ENCODE data around the gene SEC14L2. TPM values are rescaled to one million over a fixed set of nuclear protein-coding genes. Genes with fewer than 3 reads are reported as not detected.

The SEC14L2 gene
- polyA plus RNA-seq, 2 of the 4 experiments (the other 2 are of a cell fraction), result 12.8 to 15.2 TPM

- no peak for TF ChIP-seq REST (IDR thresholded peaks at IDR 0.05)
These were observed 23.9 kb upstream of the SEC14L2 start (continued) for GRCh38 chr22:30372915-30373314.

GRCh38 chr22:30373331-30374325 lies 23.2 kb upstream of the SEC14L2 start:
- no peak for FAIRE-seq
- Histone ChIP-seq H3K4me2 (no peak overlapping the region), H3K27ac (no peak overlapping the region), H3K9me3 (no peaks in the 10 kb centered on the region), H3K4me3 (no peak overlapping the region), H3K4me1 (no peaks in the 10 kb centered on the region)
- WGBS (ENCODE audit: missing lambda C conversion rate), result 91% methylated on average over 19 of the region's 33 CpGs
- ATAC-seq, result peak; percentile 5 to 20; a peak in 2 of 6 replicates
- POLR2A ChIA-PET, result no interaction called here
- TF ChIP-seq CHD4 (IDR thresholded peaks at IDR 0.05; ENCODE audit: borderline replicate concordance) (no peak), TP53 (CRISPR knock-in tag; IDR thresholded peaks at IDR 0.05) (no peak), ELK1 (IDR thresholded peaks at IDR 0.05; ENCODE audit: low read depth, low read length) (no peak), HDAC2 (IDR thresholded peaks at IDR 0.05) (no peak), CHD2 (IDR thresholded peaks at IDR 0.05; ENCODE audit: low read length, partially characterized antibody) (no peak), RARB (CRISPR knock-in tag; IDR thresholded peaks at IDR 0.05) (no peak), ZC3H11A (IDR thresholded peaks at IDR 0.05) (no peak), CTCF (IDR thresholded peaks at IDR 0.05) (no peak), ZNF302 (CRISPR knock-in tag; IDR thresholded peaks at IDR 0.05) (no peak), HMGXB4 (CRISPR knock-in tag; IDR thresholded peaks at IDR 0.05; ENCODE audit: borderline replicate concordance) (no peak), HOXB13 (CRISPR knock-in tag; IDR thresholded peaks at IDR 0.05; ENCODE audit: low read depth) (no peak), KDM1A (IDR thresholded peaks at IDR 0.05; ENCODE audit: low read depth) (no peak)
- CTCF ChIA-PET, result interaction anchor here (1.6 kb wide), 1 partner anchor 86 kb away, joined by 4 read pairs; no protein-coding TSS in a partner anchor
- DNase-seq (ENCODE audit: low read depth in 1 of 2, low spot score in 1 of 2), result no peak
